CD4-positive, alpha-beta T cell treated with Interleukin-17A for 1 hour (primary cell): Measurements from ENCODE around the gene ENPP7.

Experiments
- DNase-seq: peaks from one replicate; pipeline ENCODE4 v3.0.0-alpha.2; 2020

ENPP7 gene

GRCh38 chr17:79779084-79779529 lies 48.4 kb downstream of the ENPP7 start:
- no peak for DNase-seq

GRCh38 chr17:79779661-79780365 lies 49.1 kb downstream of the ENPP7 start:
- no peak for DNase-seq

GRCh38 chr17:79781012-79781650 lies 50.4 kb downstream of the ENPP7 start:
- no peak for DNase-seq

GRCh38 chr17:79781736-79782575 lies 51.2 kb downstream of the ENPP7 start:
- no peak for DNase-seq

- no peak for DNase-seq
Measured at GRCh38 chr17:79783891-79784290, 53.1 kb downstream of the ENPP7 start.

GRCh38 chr17:79784353-79785016 lies 53.7 kb downstream of the ENPP7 start:
- no peak for DNase-seq

- DNase-seq: no peak
Measured at GRCh38 chr17:79785017-79785899, 54.5 kb downstream of the ENPP7 start.

GRCh38 chr17:79785900-79786810 lies 55.4 kb downstream of the ENPP7 start:
- no peak for DNase-seq

GRCh38 chr17:79786930-79787643 lies 56.3 kb downstream of the ENPP7 start:
- DNase-seq: no peak

- no peak for DNase-seq
Measured at GRCh38 chr17:79788455-79788854, 57.7 kb downstream of the ENPP7 start.

- DNase-seq: no peak
Measured at GRCh38 chr17:79788989-79789942, 58.5 kb downstream of the ENPP7 start.

GRCh38 chr17:79789943-79790804 lies 59.4 kb downstream of the ENPP7 start:
- no peak for DNase-seq

GRCh38 chr17:79790805-79791734 lies 60.3 kb downstream of the ENPP7 start:
- no peak for DNase-seq

GRCh38 chr17:79791735-79792161 lies 61.0 kb downstream of the ENPP7 start:
- no peak for DNase-seq
